Thymus (tissue), 11 donors: ENCODE data around the gene ZNF211. TPM values are rescaled to one million over a fixed set of nuclear protein-coding genes. Genes with fewer than 3 reads are reported as not detected.

Experiments
- DNase-seq, 9 donors: peaks; one replicate each; pipeline ENCODE4 v3.0.0-alpha.2; 2013; ENCODE audit warnings: low spot score in 9 of 9, low read depth in 6 of 9, missing footprints in 1 of 9
- H3K27ac ChIP-seq, 2 donors: one replicate each; pipeline ENCODE4 v1.5.1; 2013; ENCODE audit warnings: control low read depth in 1 of 2, low read depth in 1 of 2, low read length in 1 of 2, mild to moderate bottlenecking in 1 of 2, moderate library complexity in 1 of 2
- H3K27me3 ChIP-seq, 2 donors: one replicate each; pipeline ENCODE4 v1.5.1; 2013; ENCODE audit warnings: low read length in 1 of 2; ENCODE audit not compliant: control insufficient read depth in 2 of 2, insufficient read depth in 1 of 2
- H3K36me3 ChIP-seq, 2 donors: one replicate each; pipeline ENCODE4 v1.5.1; 2013; ENCODE audit warnings: low read length in 1 of 2, mild to moderate bottlenecking in 1 of 2, moderate library complexity in 1 of 2; ENCODE audit not compliant: control insufficient read depth in 2 of 2, insufficient read depth in 2 of 2
- H3K4me1 ChIP-seq, 2 donors: one replicate each; pipeline ENCODE4 v1.5.1; 2013; ENCODE audit warnings: low read length in 2 of 2; ENCODE audit not compliant: control insufficient read depth in 2 of 2, insufficient read depth in 2 of 2
- H3K4me3 ChIP-seq, 2 donors: one replicate each; pipeline ENCODE4 v1.5.1; 2013; ENCODE audit warnings: low read length in 2 of 2, control low read depth in 1 of 2, mild to moderate bottlenecking in 1 of 2
- H3K9me3 ChIP-seq, 2 donors: one replicate each; pipeline ENCODE4 v1.5.1; 2013; ENCODE audit warnings: low read length in 1 of 2, mild to moderate bottlenecking in 1 of 2; ENCODE audit not compliant: control insufficient read depth in 2 of 2, insufficient read depth in 1 of 2
- WGBS: extraction: QIAGEN DNeasy Blood & Tissue Kit; methylation state at CpG from one replicate; pipeline ENCODE4 v1.1.7; 2013; 5-methylcytosine and 5-hydroxymethylcytosine counted together
- polyA plus RNA-seq: library from polyadenylated mRNA; stranded (reverse); fragments of 200-250 nt; gene quantifications from one replicate; pipeline ENCODE4 v1.2.3, GENCODE V29; 2013
- total RNA-seq: library from RNA; stranded (reverse); fragments of 120-200 nt; gene quantifications from one replicate; pipeline ENCODE4 v1.2.4, GENCODE V29; 2013
- donor health status: healthy.

ZNF211 gene
- total and polyA plus RNA-seq, 2 donors: 18.2 to 24.6 TPM

DNA sequence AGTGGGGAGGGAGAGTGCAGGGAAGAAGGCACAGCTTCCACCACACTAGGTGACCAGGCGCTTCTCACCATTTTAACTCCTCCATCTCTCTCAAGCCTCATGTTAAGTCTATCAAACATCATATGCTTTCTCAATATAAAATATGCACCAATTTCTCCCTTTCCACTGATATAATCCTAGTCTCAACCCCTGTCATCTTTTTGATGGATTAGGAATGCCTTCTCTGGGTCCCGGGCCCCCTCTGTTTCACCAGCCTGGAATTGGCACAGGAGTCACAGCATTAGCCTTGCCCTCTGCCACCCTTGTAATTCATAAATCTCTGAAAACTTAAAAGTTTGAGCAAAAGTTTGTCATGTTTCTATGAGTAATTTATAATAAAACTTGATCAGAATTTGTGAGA, 35.7 kb downstream of the ZNF211 start, which contains the start of gene ZSCAN4:
ZSCAN4 (plus strand) TSS at position 301 of the 400 bp plus-strand sequence. CDS start 7,211 bp downstream, outside the sequence.
- H3K27ac ChIP-seq: no peak within 1 kb of the TSS
- no peak for DNase-seq
- H3K9me3 ChIP-seq: peaks cover 0 to 2% of the 10 kb centered on the region in 2 donors
- WGBS: 98% methylated on average over 2 of the region's 2 CpGs
- H3K4me1 ChIP-seq: no peaks in the 10 kb centered on the region
- peaks cover 9 to 26% of the 10 kb centered on the region in 2 donors for H3K27me3 ChIP-seq
- no peak within 1 kb of the TSS for H3K4me3 ChIP-seq
- no peaks in the 10 kb centered on the region for H3K36me3 ChIP-seq

DNA sequence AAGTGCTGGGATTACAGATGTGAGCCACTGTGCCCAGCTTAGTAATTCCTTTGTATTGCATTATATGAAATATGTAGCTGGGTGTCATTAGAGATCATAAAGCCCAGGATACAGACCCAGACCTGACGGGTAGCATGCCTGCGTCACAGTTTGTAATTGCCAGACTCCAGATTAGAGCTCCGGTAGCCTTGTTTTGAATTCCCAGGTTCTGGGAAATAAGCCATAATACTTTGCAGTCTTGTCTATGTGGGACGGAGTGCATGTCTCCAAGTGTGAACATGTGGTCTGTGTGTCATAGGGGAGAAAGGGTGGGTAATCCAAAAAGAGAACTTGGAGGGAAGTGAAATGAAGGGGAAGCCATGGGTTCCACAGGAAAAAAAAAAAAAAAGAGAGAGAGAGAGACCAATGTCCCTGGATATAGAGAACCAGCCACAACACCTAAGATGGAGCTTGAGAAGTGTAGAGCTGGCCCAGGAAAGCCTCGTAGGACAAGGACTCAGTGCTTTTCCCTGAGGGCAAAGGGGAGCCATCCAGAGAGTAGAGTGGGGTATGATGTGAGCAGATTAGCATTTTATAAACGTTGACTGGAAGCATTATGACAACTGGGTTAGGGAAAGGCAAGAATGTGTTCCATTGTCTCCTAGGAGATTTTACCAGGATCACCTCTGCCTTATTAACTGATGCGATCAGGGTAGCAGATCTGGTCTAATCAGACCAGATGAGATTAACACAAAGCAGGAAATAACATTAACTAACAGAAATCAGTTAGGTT, 38.3 kb downstream of the ZNF211 start:
- 79% methylated on average over 7 of the region's 7 CpGs for WGBS
- Histone ChIP-seq H3K27me3 (no peaks in the 10 kb centered on the region), H3K36me3 (no peaks in the 10 kb centered on the region), H3K27ac (no peak overlapping the region), H3K4me3 (no peak overlapping the region), H3K4me1 (no peaks in the 10 kb centered on the region), H3K9me3 (no peaks in the 10 kb centered on the region)
- DNase-seq: no peak

DNA sequence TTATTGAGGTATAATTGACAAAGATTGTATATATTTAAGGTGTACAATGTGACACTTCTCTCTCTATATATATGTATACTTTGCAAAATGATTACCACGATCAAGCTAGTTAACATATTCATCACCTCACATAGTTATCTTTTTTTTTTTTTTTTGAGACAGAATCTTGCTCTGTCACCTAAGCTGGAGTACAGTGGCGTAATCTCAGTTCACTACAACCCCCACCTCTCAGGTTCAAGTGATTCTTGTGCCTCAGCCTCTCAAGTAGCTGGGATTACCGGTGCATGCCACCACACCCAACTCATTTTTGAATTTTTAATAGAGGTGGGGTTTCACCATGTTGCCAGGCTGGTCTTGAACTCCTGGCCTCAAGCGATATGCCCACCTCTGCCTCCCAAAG, 39.5 kb downstream of the ZNF211 start:
- no peaks in the 10 kb centered on the region for H3K27me3 ChIP-seq
- H3K27ac ChIP-seq: no peak overlapping the region
- DNase-seq: no peak
- H3K36me3 ChIP-seq: no peaks in the 10 kb centered on the region
- 85% methylated on average over 4 of the region's 4 CpGs for WGBS
- no peak overlapping the region for H3K4me3 ChIP-seq
- no peaks in the 10 kb centered on the region for H3K4me1 ChIP-seq
- no peaks in the 10 kb centered on the region for H3K9me3 ChIP-seq

DNA sequence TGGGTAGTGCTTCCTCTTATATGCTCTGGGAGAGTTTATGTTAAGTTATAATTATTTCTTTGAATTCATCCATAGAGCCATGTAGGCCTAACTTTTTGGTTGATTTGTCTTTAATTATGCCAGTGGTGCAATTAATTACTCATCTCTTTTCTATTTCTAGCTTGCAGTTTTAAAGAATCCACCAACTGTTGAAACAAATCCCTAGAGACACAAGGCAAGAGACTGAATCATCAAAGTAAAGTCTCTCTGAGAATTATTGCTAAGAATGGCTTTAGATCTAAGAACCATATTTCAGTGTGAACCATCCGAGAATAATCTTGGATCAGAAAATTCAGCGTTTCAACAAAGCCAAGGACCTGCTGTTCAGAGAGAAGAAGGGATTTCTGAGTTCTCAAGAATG, 42.9 kb downstream of the ZNF211 start:
- no peak overlapping the region for H3K27ac ChIP-seq
- H3K4me1 ChIP-seq: no peaks in the 10 kb centered on the region
- H3K9me3 ChIP-seq: peaks cover 1 to 3% of the 10 kb centered on the region in 2 donors
- 92% methylated on average over 2 of the region's 2 CpGs for WGBS
- no peaks in the 10 kb centered on the region for H3K36me3 ChIP-seq
- H3K4me3 ChIP-seq: no peak overlapping the region
- no peaks in the 10 kb centered on the region for H3K27me3 ChIP-seq
- no peak for DNase-seq

DNA sequence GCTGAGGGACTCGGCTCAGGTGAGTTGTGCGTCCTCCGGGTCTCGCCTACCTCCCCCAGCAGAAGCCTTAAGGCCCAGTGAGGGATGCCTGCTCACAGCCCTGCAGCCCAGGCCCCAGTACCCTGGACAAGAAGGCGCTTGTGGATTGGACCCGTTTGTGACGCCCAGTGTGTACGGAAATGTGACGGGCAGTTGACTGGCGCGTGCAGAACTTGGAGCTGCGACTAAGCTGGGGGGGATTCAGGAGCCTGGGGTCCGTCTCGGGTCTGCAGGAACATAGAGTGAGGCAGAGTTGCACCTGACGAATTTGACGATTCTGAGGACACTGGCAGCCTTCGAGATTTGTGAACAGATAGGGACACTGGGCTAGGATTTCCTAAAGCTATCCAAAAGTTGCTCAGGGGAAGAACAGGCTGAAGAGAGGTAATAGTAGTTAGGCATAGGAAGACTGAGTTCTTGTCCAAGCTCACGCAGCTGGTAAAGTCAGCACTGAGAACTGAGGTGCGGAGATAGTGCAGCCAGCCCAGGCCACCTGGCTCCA, 49.3 kb downstream of the ZNF211 start:
- Histone ChIP-seq H3K9me3 (peaks cover 26 to 43% of the 10 kb centered on the region in 2 donors), H3K36me3 (peaks cover 40 to 41% of the 10 kb centered on the region in 2 donors), H3K4me1 (peaks cover 7 to 14% of the 10 kb centered on the region in 2 donors), H3K4me3 (peak overlapping the region; percentile 89 to 94), H3K27ac (peak overlapping the region; percentile 37 to 68), H3K27me3 (no peaks in the 10 kb centered on the region)
- 7% methylated on average over 19 of the region's 19 CpGs for WGBS
- no peak for DNase-seq

DNA sequence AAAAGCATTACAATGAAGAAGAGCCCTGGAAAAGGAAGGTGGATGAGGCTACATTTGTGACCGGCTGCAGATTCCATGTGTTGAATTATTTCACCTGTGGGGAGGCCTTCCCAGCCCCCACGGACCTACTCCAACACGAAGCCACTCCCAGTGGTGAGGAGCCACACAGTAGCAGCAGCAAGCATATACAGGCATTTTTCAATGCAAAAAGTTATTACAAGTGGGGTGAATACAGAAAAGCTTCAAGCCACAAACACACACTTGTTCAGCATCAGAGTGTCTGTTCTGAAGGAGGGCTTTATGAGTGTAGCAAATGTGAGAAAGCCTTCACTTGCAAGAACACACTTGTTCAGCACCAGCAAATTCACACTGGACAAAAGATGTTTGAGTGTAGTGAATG, 53.8 kb downstream of the ZNF211 start:
- DNase-seq: no peak
- no peak overlapping the region for H3K27ac ChIP-seq
- H3K9me3 ChIP-seq: peaks cover 41 to 57% of the 10 kb centered on the region in 2 donors
- no peak overlapping the region for H3K4me3 ChIP-seq
- WGBS: 98% methylated on average over 3 of the region's 3 CpGs
- no peaks in the 10 kb centered on the region for H3K27me3 ChIP-seq
- H3K36me3 ChIP-seq: peaks cover 52 to 58% of the 10 kb centered on the region in 2 donors
- H3K4me1 ChIP-seq: peaks cover 7 to 10% of the 10 kb centered on the region in 2 donors

DNA sequence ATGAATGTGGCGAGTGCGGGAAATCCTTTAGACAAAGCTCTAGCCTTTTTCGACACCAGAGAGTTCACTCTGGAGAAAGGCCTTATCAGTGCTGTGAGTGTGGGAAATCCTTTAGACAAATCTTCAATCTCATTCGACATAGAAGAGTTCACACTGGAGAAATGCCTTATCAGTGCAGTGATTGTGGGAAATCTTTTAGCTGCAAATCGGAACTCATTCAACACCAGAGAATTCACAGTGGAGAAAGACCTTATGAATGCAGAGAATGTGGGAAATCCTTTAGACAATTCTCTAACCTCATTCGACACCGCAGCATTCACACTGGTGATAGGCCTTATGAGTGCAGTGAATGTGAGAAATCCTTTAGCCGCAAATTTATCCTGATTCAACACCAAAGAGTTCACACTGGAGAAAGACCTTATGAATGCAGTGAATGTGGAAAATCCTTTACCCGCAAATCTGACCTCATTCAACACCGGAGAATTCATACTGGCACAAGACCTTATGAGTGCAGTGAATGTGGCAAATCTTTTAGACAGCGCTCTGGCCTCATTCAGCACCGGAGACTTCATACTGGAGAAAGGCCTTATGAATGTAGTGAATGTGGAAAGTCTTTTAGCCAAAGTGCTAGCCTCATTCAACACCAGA, 54.5 kb downstream of the ZNF211 start:
- DNase-seq: no peak
- no peaks in the 10 kb centered on the region for H3K27me3 ChIP-seq
- WGBS: 98% methylated on average over 12 of the region's 12 CpGs
- peaks cover 41 to 57% of the 10 kb centered on the region in 2 donors for H3K9me3 ChIP-seq
- peaks cover 5 to 6% of the 10 kb centered on the region in 2 donors for H3K4me1 ChIP-seq
- no peak overlapping the region for H3K4me3 ChIP-seq
- H3K36me3 ChIP-seq: peaks cover 52 to 57% of the 10 kb centered on the region in 2 donors
- no peak overlapping the region for H3K27ac ChIP-seq

DNA sequence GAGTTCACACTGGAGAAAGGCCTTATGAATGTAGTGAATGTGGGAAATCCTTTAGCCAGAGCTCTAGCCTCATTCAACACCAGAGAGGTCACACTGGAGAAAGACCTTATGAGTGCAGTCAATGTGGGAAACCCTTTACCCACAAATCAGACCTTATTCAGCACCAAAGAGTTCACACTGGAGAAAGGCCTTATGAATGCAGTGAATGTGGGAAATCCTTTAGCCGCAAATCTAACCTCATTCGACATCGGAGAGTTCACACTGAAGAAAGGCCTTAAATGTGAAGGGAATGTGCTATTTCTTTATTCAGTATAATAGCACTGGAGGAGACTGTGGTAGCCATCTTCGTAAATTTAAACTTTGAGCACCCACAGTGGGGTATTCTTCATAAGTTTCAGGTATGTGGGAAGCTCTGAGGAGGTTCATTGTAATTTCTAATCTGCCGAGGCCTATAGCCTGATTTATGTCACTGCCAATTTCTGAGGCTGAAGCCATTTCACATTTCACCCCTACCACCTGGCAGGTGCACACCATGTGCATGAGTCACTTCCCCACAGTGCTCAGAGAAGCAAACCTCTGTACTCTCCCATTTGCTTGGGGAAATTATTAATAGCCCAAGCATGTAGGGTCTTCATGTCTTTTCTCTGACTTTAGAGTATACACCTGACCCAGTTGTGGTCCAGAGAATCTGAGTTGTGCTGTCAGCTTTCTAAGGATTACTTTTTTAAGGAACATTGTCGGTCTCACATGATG, 55.2 kb downstream of the ZNF211 start:
- H3K27ac ChIP-seq: no peak overlapping the region
- no peak overlapping the region for H3K4me3 ChIP-seq
- WGBS: 98% methylated on average over 6 of the region's 6 CpGs
- peaks cover 51 to 53% of the 10 kb centered on the region in 2 donors for H3K36me3 ChIP-seq
- H3K4me1 ChIP-seq: no peaks in the 10 kb centered on the region
- DNase-seq: no peak
- H3K27me3 ChIP-seq: no peaks in the 10 kb centered on the region
- peaks cover 41 to 54% of the 10 kb centered on the region in 2 donors for H3K9me3 ChIP-seq
